ENCODE results near the gene ITSN1. TPM values are rescaled to one million over a fixed set of nuclear protein-coding genes. Genes with fewer than 3 reads are reported as not detected.

Gene ITSN1
- total RNA-seq, 1 experiment from 2014 or later = 50.3 TPM

- ChIA-PET POLR2A (no interaction called here), CTCF (no interaction called here)
- no peak for ATAC-seq
- Histone ChIP-seq H3K27me3 (ENCODE audit: control insufficient read depth, insufficient read depth, low read length) (no peaks in the 10 kb centered on the region), H3K9me3 (ENCODE audit: control insufficient read depth, insufficient read depth, low read depth, low read length) (no peaks in the 10 kb centered on the region), H3K4me3 (ENCODE audit: low read depth in 2 of 2, low read length in 2 of 2) (no peak overlapping the region), H3K27ac (ENCODE audit: low read length) (no peak overlapping the region; the same call in 1 of the 2 replicates), H3K4me1 (ENCODE audit: control insufficient read depth, insufficient read depth, low read length) (peaks cover 6% of the 10 kb centered on the region; the same call in 1 of the 2 replicates), H3K36me3 (ENCODE audit: control insufficient read depth, insufficient read depth, low read length) (no peaks in the 10 kb centered on the region; the same call in 1 of the 2 replicates)
- DNase-seq (ENCODE audit: low read depth, low spot score) = no peak
- TF ChIP-seq POLR2AphosphoS5 (IDR thresholded peaks at IDR 0.05; ENCODE audit: low read depth, low read length) = no peak
- TF ChIP-seq TCF7L2 (IDR thresholded peaks at IDR 0.05; ENCODE audit: low read depth, low read length) = no peak
- TF ChIP-seq CTCF (IDR thresholded peaks at IDR 0.05) = no peak
- no TSS peak for BruUV-seq (replicated peaks)
- intact Hi-C loops (cut with micrococcal nuclease; ENCODE audit: unreplicated experiment) (no loop called here), in situ Hi-C loops (cut with HindIII; ENCODE audit: low pct_unique_long_range_greater_than_20kb, low sequenced_read_pairs) (no loop called here)
Measured at GRCh38 chr21:33760641-33761440, 118.5 kb downstream of the ITSN1 start.

GRCh38 chr21:33761441-33762036 lies 119.2 kb downstream of the ITSN1 start:
- DNase-seq (ENCODE audit: low read depth, low spot score) = peak; percentile 64
- intact Hi-C loops (cut with micrococcal nuclease; ENCODE audit: unreplicated experiment) = no loop called here
- no TSS peak for BruUV-seq (replicated peaks)
- CTCF ChIA-PET = no interaction called here
- no peaks in the 10 kb centered on the region; the same call in 1 of the 2 replicates for H3K36me3 ChIP-seq (ENCODE audit: control insufficient read depth, insufficient read depth, low read length)
- TF ChIP-seq REST (IDR thresholded peaks at IDR 0.05; ENCODE audit: insufficient read depth in 1 of 2, low read depth in 2 of 2, low read length in 1 of 2) = no peak
- no peak for TF ChIP-seq TCF7L2 (IDR thresholded peaks at IDR 0.05; ENCODE audit: low read depth, low read length)
- no peak for TF ChIP-seq CTCF (IDR thresholded peaks at IDR 0.05)
- no peak for TF ChIP-seq SIN3A (IDR thresholded peaks at IDR 0.05; ENCODE audit: borderline replicate concordance, insufficient read depth, low read depth, low read length)
- no peak for TF ChIP-seq POLR2AphosphoS5 (IDR thresholded peaks at IDR 0.05; ENCODE audit: low read depth, low read length)
- H3K4me1 ChIP-seq (ENCODE audit: control insufficient read depth, insufficient read depth, low read length) = peaks cover 6% of the 10 kb centered on the region; the same call in 1 of the 2 replicates
- no peaks in the 10 kb centered on the region for H3K27me3 ChIP-seq (ENCODE audit: control insufficient read depth, insufficient read depth, low read length)
- POLR2A ChIA-PET = no interaction called here
- no peak overlapping the region; the same call in 1 of the 2 replicates for H3K27ac ChIP-seq (ENCODE audit: low read length)
- in situ Hi-C loops (cut with HindIII; ENCODE audit: low pct_unique_long_range_greater_than_20kb, low sequenced_read_pairs) = no loop called here
- no peak overlapping the region for H3K4me3 ChIP-seq (ENCODE audit: low read depth in 2 of 2, low read length in 2 of 2)
- no peaks in the 10 kb centered on the region for H3K9me3 ChIP-seq (ENCODE audit: control insufficient read depth, insufficient read depth, low read depth, low read length)
- ATAC-seq = peak; percentile 89
